HG03139 (cell line): ENCODE data around the gene PIGBOS1.
"Not testable (repeated sequence)": the region's sequence is repeated elsewhere in the genome, so short reads cannot be mapped to it uniquely, and the experiment has no call there.

ENCODE experiments used
- ATAC-seq: cut with Tn5 transposase; IDR thresholded peaks from one replicate; pipeline ENCODE4 v1.9.1; 2021; ENCODE audit not compliant: unreplicated experiment

The PIGBOS1 gene

GRCh38 chr15:55318588-55319494, at the start of gene PIGBOS1, which contains the start of gene PIGB:
PIGBOS1 (minus strand) TSS chr15:55319123; CDS start chr15:55317792, 1,331 bp downstream.
PIGB (plus strand) TSS chr15:55319222; CDS start chr15:55319251, 29 bp downstream.
- peak; percentile 95 for ATAC-seq

GRCh38 chr15:55366981-55367380, 48.1 kb upstream of the PIGBOS1 start:
- no peak for ATAC-seq

GRCh38 chr15:55362641-55363040, 43.7 kb upstream of the PIGBOS1 start:
- ATAC-seq: no peak

GRCh38 chr15:55361048-55361447, 42.1 kb upstream of the PIGBOS1 start:
- ATAC-seq: no peak

- ATAC-seq: no peak
Measured at GRCh38 chr15:55360256-55360655, 41.3 kb upstream of the PIGBOS1 start.

- no peak for ATAC-seq
Measured at GRCh38 chr15:55358471-55358870, 39.5 kb upstream of the PIGBOS1 start.

- no peak for ATAC-seq
Measured at GRCh38 chr15:55357774-55358173, 38.9 kb upstream of the PIGBOS1 start.

GRCh38 chr15:55356985-55357585, 38.2 kb upstream of the PIGBOS1 start:
- ATAC-seq: no peak

GRCh38 chr15:55353025-55353424, 34.1 kb upstream of the PIGBOS1 start:
- ATAC-seq: no peak

- no peak for ATAC-seq
Measured at GRCh38 chr15:55349282-55349681, 30.4 kb upstream of the PIGBOS1 start.

- ATAC-seq: no peak
Measured at GRCh38 chr15:55348281-55348778, 29.4 kb upstream of the PIGBOS1 start.

GRCh38 chr15:55344206-55344605, 25.3 kb upstream of the PIGBOS1 start:
- ATAC-seq: no peak

GRCh38 chr15:55343168-55343567, 24.2 kb upstream of the PIGBOS1 start:
- no peak for ATAC-seq

GRCh38 chr15:55337160-55337559, 18.2 kb upstream of the PIGBOS1 start:
- no peak for ATAC-seq

- no peak for ATAC-seq
Measured at GRCh38 chr15:55334997-55335396, 16.1 kb upstream of the PIGBOS1 start.

GRCh38 chr15:55334371-55334770, 15.4 kb upstream of the PIGBOS1 start:
- no peak for ATAC-seq

GRCh38 chr15:55327387-55327786, 8.5 kb upstream of the PIGBOS1 start:
- ATAC-seq: no peak

- no peak for ATAC-seq
Measured at GRCh38 chr15:55322467-55322866, 3.5 kb upstream of the PIGBOS1 start.

GRCh38 chr15:55320963-55321362, 2.0 kb upstream of the PIGBOS1 start:
- no peak for ATAC-seq

- ATAC-seq: no peak
Measured at GRCh38 chr15:55320238-55320550, 1.3 kb upstream of the PIGBOS1 start.

- peak; percentile 36 for ATAC-seq
Measured at GRCh38 chr15:55319537-55320237, 764 bp upstream of the PIGBOS1 start.

GRCh38 chr15:55302801-55303200, 16.1 kb downstream of the PIGBOS1 start:
- not testable (repeated sequence) for ATAC-seq
